Activated CD8-positive, alpha-beta memory T cell treated with anti-CD3 and anti-CD28 coated beads for 36 hours (primary cell): ENCODE results near the gene TM2D1. TPM values are rescaled to one million over a fixed set of nuclear protein-coding genes. Genes with fewer than 3 reads are reported as not detected.
"Not testable (repeated sequence)": the region's sequence is repeated elsewhere in the genome, so short reads cannot be mapped to it uniquely, and the experiment has no call there.

Experiments used
- CTCF ChIA-PET: fragments of 350-600 bp; sonication (Branson Sonifier 250); formaldehyde crosslinking; loops from one replicate; lab custom pipeline; 2021; ENCODE audit warnings: antibody characterized with exemption; lab: Charles Lee
- POLR2A ChIA-PET: fragments of 350-600 bp; sonication (Branson Sonifier 250); formaldehyde crosslinking; loops from one replicate; lab custom pipeline; 2021; ENCODE audit warnings: antibody characterized with exemption; lab: Charles Lee
- total RNA-seq, 2 experiments: library from RNA; stranded (reverse); gene quantifications; one replicate each; pipeline ENCODE4 v1.2.3, GENCODE V29; 2021

TM2D1 gene
- total RNA-seq, 2 experiments from 2014 or later: 28.4 to 30.2 TPM

GRCh38 chr1:61730679-61731078 is 5.7 kb upstream of the TM2D1 start:
- POLR2A ChIA-PET: not testable (repeated sequence)

GRCh38 chr1:61727544-61727943 is 2.6 kb upstream of the TM2D1 start:
- ChIA-PET POLR2A (no interaction called here), CTCF (no interaction called here)

More at GRCh38 chr1:61730679-61731078, 5.7 kb upstream of the TM2D1 start:
- CTCF ChIA-PET: interaction anchor here (0.6 kb wide), 1 partner anchor 40 kb away, joined by 3 read pairs; no protein-coding TSS in a partner anchor

- POLR2A ChIA-PET: no interaction called here
- CTCF ChIA-PET: no interaction called here
These were observed 482 bp downstream of the TM2D1 start for GRCh38 chr1:61724506-61724812.

- POLR2A ChIA-PET, CTCF ChIA-PET: not testable (repeated sequence)
These were observed 5.8 kb downstream of the TM2D1 start for GRCh38 chr1:61718996-61719663.

- CTCF ChIA-PET: no interaction called here
These were observed 13.0 kb downstream of the TM2D1 start for GRCh38 chr1:61711969-61712368.

GRCh38 chr1:61711257-61711656 is 13.7 kb downstream of the TM2D1 start:
- POLR2A ChIA-PET, CTCF ChIA-PET: not testable (repeated sequence)

More at GRCh38 chr1:61711969-61712368, 13.0 kb downstream of the TM2D1 start:
- POLR2A ChIA-PET: no interaction called here

- POLR2A ChIA-PET: no interaction called here
- CTCF ChIA-PET: no interaction called here
These were observed 15.0 kb downstream of the TM2D1 start for GRCh38 chr1:61709908-61710289.

GRCh38 chr1:61708953-61709907 is 15.7 kb downstream of the TM2D1 start:
- CTCF ChIA-PET: no interaction called here
- POLR2A ChIA-PET: no interaction called here

GRCh38 chr1:61699911-61700851 is 24.8 kb downstream of the TM2D1 start:
- ChIA-PET POLR2A (interaction anchor here (0.6 kb wide), 2 partner anchors 13 to 51 kb away, joined by 3 to 4 read pairs; no protein-coding TSS in a partner anchor), CTCF (interaction anchor here (0.7 kb wide), 1 partner anchor 26 kb away, joined by 3 read pairs; no protein-coding TSS in a partner anchor)

- POLR2A ChIA-PET: no interaction called here
- CTCF ChIA-PET: no interaction called here
These were observed 32.7 kb downstream of the TM2D1 start for GRCh38 chr1:61692155-61692800.

GRCh38 chr1:61687901-61688300 is 37.0 kb downstream of the TM2D1 start:
- CTCF ChIA-PET: no interaction called here

GRCh38 chr1:61682891-61683290 is 42.0 kb downstream of the TM2D1 start:
- ChIA-PET POLR2A (no interaction called here), CTCF (no interaction called here)

More at GRCh38 chr1:61687901-61688300, 37.0 kb downstream of the TM2D1 start:
- POLR2A ChIA-PET: interaction anchor here (0.6 kb wide), 1 partner anchor 16 kb away, joined by 4 read pairs; no protein-coding TSS in a partner anchor

- CTCF ChIA-PET: no interaction called here
- POLR2A ChIA-PET: no interaction called here
These were observed 44.4 kb downstream of the TM2D1 start for GRCh38 chr1:61680500-61680899.

GRCh38 chr1:61676881-61677280 is 48.1 kb downstream of the TM2D1 start:
- CTCF ChIA-PET: interaction anchor here (0.7 kb wide), 1 partner anchor 96 kb away, joined by 3 read pairs; no protein-coding TSS in a partner anchor
- POLR2A ChIA-PET: not testable (repeated sequence)

- CTCF ChIA-PET: no interaction called here
- POLR2A ChIA-PET: no interaction called here
These were observed 50.7 kb downstream of the TM2D1 start for GRCh38 chr1:61674221-61674620.

GRCh38 chr1:61672376-61672775 is 52.6 kb downstream of the TM2D1 start:
- CTCF ChIA-PET: interaction anchor here (1.5 kb wide), 1 partner anchor 9 kb away, joined by 4 read pairs; no protein-coding TSS in a partner anchor
- POLR2A ChIA-PET: no interaction called here

- POLR2A ChIA-PET: no interaction called here
- CTCF ChIA-PET: no interaction called here
These were observed 54.5 kb downstream of the TM2D1 start for GRCh38 chr1:61670445-61670844.

GRCh38 chr1:61670016-61670415 is 54.9 kb downstream of the TM2D1 start:
- ChIA-PET POLR2A (no interaction called here), CTCF (no interaction called here)

- POLR2A ChIA-PET: no interaction called here
- CTCF ChIA-PET: no interaction called here
These were observed 65.9 kb downstream of the TM2D1 start for GRCh38 chr1:61659061-61659460.
